ENCODE results near the gene UHMK1.

DNA sequence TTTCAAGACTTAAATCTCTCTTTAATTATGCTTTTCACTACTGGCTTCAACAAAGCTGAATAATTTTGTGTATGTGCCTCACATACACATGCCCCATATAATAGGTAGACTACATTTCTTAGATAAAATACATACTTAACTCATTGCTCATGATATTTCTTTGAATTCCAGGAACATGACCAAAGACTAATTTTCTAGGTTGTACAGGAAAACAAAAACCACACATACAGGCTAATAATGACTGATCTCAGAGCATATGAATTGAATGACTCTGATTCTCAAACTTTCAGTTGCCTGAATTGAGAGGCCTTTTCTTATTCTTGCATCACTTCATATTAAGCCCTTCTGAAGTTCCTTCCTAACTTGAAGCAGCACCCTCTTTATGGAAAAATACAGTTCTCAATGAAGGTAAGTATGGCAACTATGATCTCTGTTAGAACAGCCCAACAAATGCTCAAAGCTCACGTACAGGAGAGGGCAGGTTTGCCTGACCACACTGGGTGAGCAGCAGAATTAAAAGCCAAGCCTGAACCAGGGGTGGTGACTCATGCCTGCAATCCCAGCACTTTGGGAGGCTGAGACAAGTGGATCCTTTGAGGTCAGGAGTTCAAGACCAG lies 41.3 kb downstream of the UHMK1 start:
- no peak for TF ChIP-seq GATA2 (IDR thresholded peaks at IDR 0.05; ENCODE audit: low read depth, low read length)
- no peak for TF ChIP-seq GATA3 (IDR thresholded peaks at IDR 0.05; ENCODE audit: low read depth, low read length)
